Measurements from ENCODE around the gene S100A13.
"Not testable (repeated sequence)": the region's sequence is repeated elsewhere in the genome, so short reads cannot be mapped to it uniquely, and the experiment has no call there.

S100A13 gene

DNA sequence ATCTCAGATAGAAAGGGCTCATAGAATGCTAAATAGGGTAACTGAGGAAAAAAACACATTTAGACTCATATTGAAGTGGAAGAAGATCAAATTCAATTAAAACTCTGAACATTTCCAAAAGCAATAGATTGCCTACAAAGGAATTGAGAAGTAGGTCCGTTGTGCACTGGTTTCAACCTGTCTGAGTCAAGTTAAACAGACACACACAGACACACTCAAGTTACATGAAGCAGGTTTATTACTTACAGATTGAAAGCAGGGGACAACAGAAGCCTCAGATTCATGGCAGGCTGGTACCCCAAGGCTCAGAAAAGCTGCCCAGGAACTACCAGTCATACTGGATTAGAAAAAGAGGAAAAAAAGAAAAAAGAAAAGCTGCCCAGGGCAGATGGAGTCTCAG is 41.0 kb downstream of the S100A13 start:
- in situ Hi-C loops (cut with MboI; ENCODE audit: low sequenced_read_pairs, unreplicated experiment), result no loop called here
- TF ChIP-seq, protein P1, sequence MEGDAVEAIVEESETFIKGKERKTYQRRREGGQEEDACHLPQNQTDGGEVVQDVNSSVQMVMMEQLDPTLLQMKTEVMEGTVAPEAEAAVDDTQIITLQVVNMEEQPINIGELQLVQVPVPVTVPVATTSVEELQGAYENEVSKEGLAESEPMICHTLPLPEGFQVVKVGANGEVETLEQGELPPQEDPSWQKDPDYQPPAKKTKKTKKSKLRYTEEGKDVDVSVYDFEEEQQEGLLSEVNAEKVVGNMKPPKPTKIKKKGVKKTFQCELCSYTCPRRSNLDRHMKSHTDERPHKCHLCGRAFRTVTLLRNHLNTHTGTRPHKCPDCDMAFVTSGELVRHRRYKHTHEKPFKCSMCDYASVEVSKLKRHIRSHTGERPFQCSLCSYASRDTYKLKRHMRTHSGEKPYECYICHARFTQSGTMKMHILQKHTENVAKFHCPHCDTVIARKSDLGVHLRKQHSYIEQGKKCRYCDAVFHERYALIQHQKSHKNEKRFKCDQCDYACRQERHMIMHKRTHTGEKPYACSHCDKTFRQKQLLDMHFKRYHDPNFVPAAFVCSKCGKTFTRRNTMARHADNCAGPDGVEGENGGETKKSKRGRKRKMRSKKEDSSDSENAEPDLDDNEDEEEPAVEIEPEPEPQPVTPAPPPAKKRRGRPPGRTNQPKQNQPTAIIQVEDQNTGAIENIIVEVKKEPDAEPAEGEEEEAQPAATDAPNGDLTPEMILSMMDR (IDR thresholded peaks at IDR 0.05; ENCODE audit: borderline replicate concordance, control extremely low read depth, extremely low read depth, insufficient read depth, missing control alignments), result no peak
- no peak for DNase-seq (ENCODE audit: low spot score)

DNA sequence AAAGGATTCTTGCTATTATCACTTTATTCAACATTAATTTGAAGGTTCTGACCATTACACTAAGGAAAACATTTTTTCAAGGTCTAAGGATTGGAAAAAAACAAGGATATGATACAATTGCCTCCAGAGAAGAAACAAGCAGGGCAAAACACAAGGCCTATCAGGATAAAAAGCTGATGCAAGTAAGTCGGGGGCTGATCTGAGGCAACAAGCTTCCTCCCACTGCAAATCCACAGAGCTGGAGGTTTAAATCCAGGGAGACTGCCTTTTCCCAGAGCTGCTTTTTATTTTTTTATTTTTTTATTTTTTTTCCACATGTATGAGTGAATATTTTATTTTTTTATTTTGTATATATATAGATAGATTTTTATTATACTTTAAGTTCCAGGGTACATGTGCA is 42.3 kb downstream of the S100A13 start:
- TF ChIP-seq, protein P1 (IDR thresholded peaks at IDR 0.05; ENCODE audit: borderline replicate concordance, control extremely low read depth, extremely low read depth, insufficient read depth, missing control alignments), result no peak
- no peak for DNase-seq (ENCODE audit: low spot score)
- in situ Hi-C loops (cut with MboI; ENCODE audit: low sequenced_read_pairs, unreplicated experiment), result no loop called here

DNA sequence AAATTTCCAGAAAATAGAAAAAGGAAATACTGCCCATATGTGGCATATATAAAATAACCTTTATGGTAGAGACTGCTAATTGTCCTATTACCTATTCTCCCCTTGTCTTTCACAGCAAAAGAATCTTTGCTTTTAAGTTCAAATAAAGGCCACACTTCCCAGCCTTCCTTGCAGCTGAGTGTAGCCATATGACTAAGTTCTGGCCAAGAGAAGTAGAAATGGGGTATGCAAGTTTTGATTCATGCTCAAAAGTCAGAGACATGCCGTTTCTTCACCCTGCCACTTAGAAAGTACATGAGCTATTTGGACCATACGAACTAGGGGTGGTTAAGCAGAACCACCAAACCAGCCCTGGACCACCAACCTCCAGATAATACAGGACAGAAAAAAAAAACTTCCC is 43.3 kb downstream of the S100A13 start:
- in situ Hi-C loops (cut with MboI; ENCODE audit: low sequenced_read_pairs, unreplicated experiment), result no loop called here
- no peak for DNase-seq (ENCODE audit: low spot score)
- TF ChIP-seq, protein P1 (IDR thresholded peaks at IDR 0.05; ENCODE audit: borderline replicate concordance, control extremely low read depth, extremely low read depth, insufficient read depth, missing control alignments), result no peak

DNA sequence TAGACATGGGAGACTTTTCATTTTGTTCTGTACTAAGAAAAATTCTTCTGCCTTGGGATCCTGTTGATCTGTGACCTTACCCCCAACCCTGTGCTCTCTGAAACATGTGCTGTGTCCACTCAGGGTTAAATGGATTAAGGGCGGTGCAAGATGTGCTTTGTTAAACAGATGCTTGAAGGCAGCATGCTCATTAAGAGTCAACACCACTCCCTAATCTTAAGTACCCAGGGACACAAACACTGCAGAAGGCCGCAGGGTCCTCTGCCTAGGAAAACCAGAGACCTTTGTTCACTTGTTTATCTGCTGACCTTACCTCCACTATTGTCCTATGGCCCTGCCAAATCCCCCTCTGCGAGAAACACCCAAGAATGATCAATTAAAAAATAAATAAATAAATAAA is 43.8 kb downstream of the S100A13 start:
- in situ Hi-C loops (cut with MboI; ENCODE audit: low sequenced_read_pairs, unreplicated experiment); DNase-seq (ENCODE audit: low spot score): not testable (repeated sequence)

DNA sequence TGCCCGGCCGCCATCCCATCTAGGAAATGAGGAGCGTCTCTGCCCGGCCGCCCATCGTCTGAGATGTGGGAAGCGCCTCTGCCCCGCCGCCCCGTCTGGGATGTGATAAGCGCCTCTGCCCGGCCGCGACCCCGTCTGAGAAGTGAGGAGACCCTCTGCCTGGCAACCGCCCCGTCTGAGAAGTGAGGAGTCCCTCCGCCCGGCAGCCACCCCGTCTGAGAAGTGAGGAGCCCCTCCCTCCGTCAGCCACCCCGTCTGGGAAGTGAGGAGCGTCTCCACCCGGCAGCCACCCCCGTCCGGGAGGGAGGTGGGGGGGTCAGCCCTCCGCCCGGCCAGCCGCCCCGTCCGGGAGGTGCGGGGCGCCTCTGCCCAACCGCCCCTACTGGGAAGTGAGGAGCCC is 44.5 kb downstream of the S100A13 start:
- DNase-seq (ENCODE audit: low spot score); in situ Hi-C loops (cut with MboI; ENCODE audit: low sequenced_read_pairs, unreplicated experiment): not testable (repeated sequence)

DNA sequence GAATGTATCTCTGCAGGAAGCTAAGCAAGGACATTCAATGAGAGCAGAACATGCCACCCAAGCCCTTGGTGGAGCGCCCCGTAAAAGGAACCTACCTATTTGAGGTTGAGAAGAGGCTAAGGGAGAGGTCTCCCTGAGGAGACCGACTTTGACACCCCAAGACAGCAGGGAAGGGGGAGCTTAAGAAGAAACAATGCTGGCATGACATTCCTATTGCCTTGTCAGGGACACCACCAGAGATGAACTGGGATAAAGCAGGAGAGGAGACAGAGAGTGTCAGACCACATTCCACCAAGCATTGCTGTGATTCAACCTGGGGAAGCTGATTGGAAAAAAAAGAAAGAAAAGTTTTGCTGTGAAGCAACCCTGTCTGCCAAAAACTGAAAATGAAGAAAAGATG is 48.4 kb downstream of the S100A13 start:
- TF ChIP-seq, protein P1 (IDR thresholded peaks at IDR 0.05; ENCODE audit: borderline replicate concordance, control extremely low read depth, extremely low read depth, insufficient read depth, missing control alignments), result no peak
- DNase-seq (ENCODE audit: low spot score), result no peak
- in situ Hi-C loops (cut with MboI; ENCODE audit: low sequenced_read_pairs, unreplicated experiment), result no loop called here

DNA sequence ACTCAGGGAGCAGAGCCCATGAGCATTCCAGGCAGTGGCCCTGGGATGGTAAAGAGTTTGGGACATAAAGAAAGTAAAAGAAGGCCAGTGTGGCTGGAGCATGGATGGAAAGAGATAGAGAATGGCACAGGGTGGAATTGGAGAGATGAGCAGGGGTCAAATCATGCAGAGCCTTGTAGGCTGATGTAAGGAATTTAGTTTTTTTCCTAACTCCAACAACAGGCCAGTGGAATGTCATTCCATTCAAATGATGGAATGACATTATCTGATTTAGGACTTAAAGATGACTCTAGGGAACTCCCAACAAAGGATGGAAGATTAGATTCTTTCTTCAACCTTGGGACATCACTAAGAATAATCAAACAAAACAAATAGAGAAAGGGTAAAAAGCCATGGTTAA is 48.8 kb downstream of the S100A13 start:
- TF ChIP-seq, protein P1 (IDR thresholded peaks at IDR 0.05; ENCODE audit: borderline replicate concordance, control extremely low read depth, extremely low read depth, insufficient read depth, missing control alignments), result no peak
- in situ Hi-C loops (cut with MboI; ENCODE audit: low sequenced_read_pairs, unreplicated experiment), result no loop called here
- DNase-seq (ENCODE audit: low spot score), result no peak

DNA sequence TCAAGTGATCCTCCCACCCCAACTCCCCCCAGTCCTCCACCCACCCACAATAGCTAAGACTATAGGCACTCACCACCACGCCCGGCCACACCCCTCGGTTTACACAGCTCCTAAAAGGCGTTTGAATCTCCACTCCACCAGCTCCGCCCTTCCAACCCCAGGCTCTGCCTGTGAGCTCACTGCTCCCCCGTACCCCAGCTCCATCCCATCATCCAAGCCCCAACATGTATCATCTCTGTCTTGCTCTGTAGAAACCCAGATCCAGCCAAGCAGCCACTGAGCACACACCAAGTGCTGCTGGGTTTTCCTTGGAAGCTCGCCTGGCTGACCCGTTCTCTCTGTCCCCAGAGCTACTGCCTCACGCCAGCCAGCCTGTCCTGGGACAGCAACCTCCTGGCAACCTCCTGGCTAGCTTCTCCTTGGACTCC is 49.7 kb downstream of the S100A13 start:
- in situ Hi-C loops (cut with MboI; ENCODE audit: low sequenced_read_pairs, unreplicated experiment), result no loop called here
- no peak for DNase-seq (ENCODE audit: low spot score)
- TF ChIP-seq, protein P1 (IDR thresholded peaks at IDR 0.05; ENCODE audit: borderline replicate concordance, control extremely low read depth, extremely low read depth, insufficient read depth, missing control alignments), result no peak
